WTC11 (cell line): ENCODE results near the gene SH3RF2. TPM values are rescaled to one million over a fixed set of nuclear protein-coding genes. Genes with fewer than 3 reads are reported as not detected.

Experiments
- ATAC-seq: fragments of 200-7000 bp; cut with Tn5 transposase; 2 replicates; pipeline ENCODE4 v1.10.0; 2021; ENCODE audit warnings: mild to moderate bottlenecking, moderate library complexity
- CTCF ChIA-PET: fragments of 300-600 bp; sonication (Branson Sonifier 250); formaldehyde crosslinking; loops from one replicate; lab custom pipeline; 2021; ENCODE audit warnings: antibody characterized with exemption; lab: Charles Lee
- POLR2A ChIA-PET: fragments of 350-600 bp; sonication (Branson Sonifier 250); formaldehyde crosslinking; loops from one replicate; lab custom pipeline; 2021; ENCODE audit warnings: antibody characterized with exemption; lab: Charles Lee
- DNase-seq: peaks from one replicate; pipeline ENCODE4 v3.0.0; 2021; ENCODE audit warnings: low spot score
- H3K27ac Mint-ChIP-seq: 2 replicates; pipeline ENCODE4 v1.8.0; 2021; ENCODE audit warnings: mixed read lengths
- H3K27me3 Mint-ChIP-seq: 2 replicates; pipeline ENCODE4 v1.8.0; 2021; ENCODE audit warnings: low read depth, mild to moderate bottlenecking, moderate library complexity, mixed read lengths
- H3K36me3 Mint-ChIP-seq: 2 replicates; pipeline ENCODE4 v1.8.0; 2021; ENCODE audit warnings: mixed read lengths
- H3K4me1 Mint-ChIP-seq: 2 replicates; pipeline ENCODE4 v1.8.0; 2022; ENCODE audit warnings: mixed read lengths
- H3K4me3 Mint-ChIP-seq: 2 replicates; pipeline ENCODE4 v1.8.0; 2021; ENCODE audit warnings: mild to moderate bottlenecking, moderate library complexity, mixed read lengths
- H3K9me3 Mint-ChIP-seq: 2 replicates; pipeline ENCODE4 v1.8.0; 2021; ENCODE audit warnings: mixed read lengths
- AFF4 ChIP-seq: sonication (generic); formaldehyde crosslinking; IDR thresholded peaks from 2 replicates; pipeline ENCODE4 v1.8.1; 2023; ENCODE audit warnings: mild to moderate bottlenecking, missing genetic modification reagents, borderline replicate concordance
- ATF1 ChIP-seq: sonication (generic); formaldehyde crosslinking; IDR thresholded peaks from 2 replicates; pipeline ENCODE4 v1.8.1; 2023; ENCODE audit warnings: mild to moderate bottlenecking, moderate library complexity, missing genetic modification reagents
- CREB1 ChIP-seq: sonication (generic); formaldehyde crosslinking; IDR thresholded peaks from 2 replicates; pipeline ENCODE4 v1.8.0; 2023; ENCODE audit warnings: mild to moderate bottlenecking, missing genetic modification reagents
- CREM ChIP-seq: sonication (generic); formaldehyde crosslinking; IDR thresholded peaks from 2 replicates; pipeline ENCODE4 v1.8.1; 2022; ENCODE audit warnings: mild to moderate bottlenecking, missing genetic modification reagents, moderate library complexity
- FOXJ3 ChIP-seq: sonication (generic); formaldehyde crosslinking; IDR thresholded peaks from 2 replicates; pipeline ENCODE4 v1.9.0; 2021; ENCODE audit warnings: missing genetic modification reagents, mild to moderate bottlenecking, borderline replicate concordance
- FOXK1 ChIP-seq: sonication (generic); formaldehyde crosslinking; IDR thresholded peaks from 2 replicates; pipeline ENCODE4 v1.8.0; 2022; ENCODE audit warnings: mild to moderate bottlenecking, moderate library complexity, missing genetic modification reagents
- GTF2I ChIP-seq: fragments of 250-450 bp; sonication (Bioruptor Pico); conservative IDR thresholded peaks from 2 replicates; pipeline ENCODE4 v1.4.0; 2021; ENCODE audit warnings: mild to moderate bottlenecking
- KAT7 ChIP-seq: sonication (generic); formaldehyde crosslinking; IDR thresholded peaks from 2 replicates; pipeline ENCODE4 v1.8.1; 2023; ENCODE audit warnings: missing genetic modification reagents, mild to moderate bottlenecking, borderline replicate concordance
- NFE2L1 ChIP-seq: sonication (generic); formaldehyde crosslinking; IDR thresholded peaks from 2 replicates; pipeline ENCODE4 v1.8.1; 2023; ENCODE audit warnings: missing genetic modification reagents
- NR1H2 ChIP-seq: sonication (generic); formaldehyde crosslinking; IDR thresholded peaks from 2 replicates; pipeline ENCODE4 v1.9.0; 2021; ENCODE audit warnings: mild to moderate bottlenecking, moderate library complexity, missing genetic modification reagents
- NR2C2 ChIP-seq: sonication (generic); formaldehyde crosslinking; IDR thresholded peaks from 2 replicates; pipeline ENCODE4 v1.8.0; 2022; ENCODE audit warnings: mild to moderate bottlenecking, missing genetic modification reagents
- PREB ChIP-seq: sonication (generic); formaldehyde crosslinking; IDR thresholded peaks from 2 replicates; pipeline ENCODE4 v1.8.1; 2022; ENCODE audit warnings: mild to moderate bottlenecking, missing genetic modification reagents, moderate library complexity, borderline replicate concordance
- PRRX2 ChIP-seq: fragments of 250-450 bp; sonication (Bioruptor Pico); IDR thresholded peaks from 2 replicates; pipeline ENCODE4 v1.8.0; 2021; ENCODE audit warnings: mild to moderate bottlenecking
- RORB ChIP-seq: fragments of 250-450 bp; sonication (Bioruptor Pico); IDR thresholded peaks from 2 replicates; pipeline ENCODE4 v1.9.0; 2021; ENCODE audit warnings: mild to moderate bottlenecking
- SMAD3 ChIP-seq: sonication (generic); formaldehyde crosslinking; IDR thresholded peaks from 2 replicates; pipeline ENCODE4 v1.8.0; 2022; ENCODE audit warnings: missing genetic modification reagents, mild to moderate bottlenecking, borderline replicate concordance
- SOX15 ChIP-seq: fragments of 250-450 bp; sonication (Bioruptor Pico); IDR thresholded peaks from 2 replicates; pipeline ENCODE4 v1.9.0; 2021; ENCODE audit warnings: mild to moderate bottlenecking
- ZNF416 ChIP-seq: fragments of 250-450 bp; sonication (Bioruptor Pico); IDR thresholded peaks from 2 replicates; pipeline ENCODE4 v1.9.0; 2021; ENCODE audit warnings: mild to moderate bottlenecking, inconsistent platforms
- ZNF423 ChIP-seq: fragments of 250-450 bp; sonication (Bioruptor Pico); IDR thresholded peaks from 2 replicates; pipeline ENCODE4 v2.1.2; 2022; ENCODE audit warnings: mild to moderate bottlenecking, moderate library complexity
- total RNA-seq: library from RNA; stranded (reverse); gene quantifications from 3 replicates; pipeline ENCODE4 v1.2.3, GENCODE V29; 2021
- TF ChIP-seq, protein P1 (sequence below): sonication (generic); formaldehyde crosslinking; IDR thresholded peaks from 2 replicates; pipeline ENCODE4 v1.8.1; 2022; ENCODE audit warnings: low read depth, mild to moderate bottlenecking, moderate library complexity, missing genetic modification reagents, borderline replicate concordance
- TF ChIP-seq, protein P2 (sequence below): sonication (generic); formaldehyde crosslinking; IDR thresholded peaks from 2 replicates; pipeline ENCODE4 v1.8.1; 2022; ENCODE audit warnings: mild to moderate bottlenecking, moderate library complexity, missing genetic modification reagents
- TF ChIP-seq, protein P3 (sequence below): sonication (generic); formaldehyde crosslinking; IDR thresholded peaks from 2 replicates; pipeline ENCODE4 v1.8.1; 2023; ENCODE audit warnings: mild to moderate bottlenecking, moderate library complexity, missing genetic modification reagents
- TF ChIP-seq, protein P4 (sequence below): sonication (generic); formaldehyde crosslinking; IDR thresholded peaks from 2 replicates; pipeline ENCODE4 v1.8.0; 2022; ENCODE audit warnings: mild to moderate bottlenecking, missing genetic modification reagents

The SH3RF2 gene
- total RNA-seq, 1 experiment from 2014 or later: 0.83 TPM

GRCh38 chr5:145951071-145951470 is 14.7 kb downstream of the SH3RF2 start:
- DNase-seq: no peak

DNA sequence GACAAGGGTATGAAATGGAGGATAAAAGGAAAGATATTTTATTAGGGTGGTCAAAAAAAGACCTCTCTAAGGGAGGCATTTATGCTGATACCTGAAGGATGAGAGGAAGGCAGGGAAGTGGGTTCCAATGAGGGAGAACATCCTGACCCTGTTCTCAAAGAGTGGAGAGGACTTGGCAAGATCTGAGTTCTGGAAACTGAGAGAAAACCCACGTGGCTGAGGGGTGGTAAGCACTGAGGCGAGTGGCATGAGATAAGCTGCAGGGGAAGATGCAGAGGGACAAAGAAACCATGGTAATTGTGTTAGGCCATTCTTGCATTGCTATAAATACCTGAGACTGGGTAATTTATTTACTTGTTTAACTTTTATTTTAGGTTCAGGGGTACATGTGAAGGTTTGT is 16.8 kb downstream of the SH3RF2 start:
- CTCF ChIA-PET: interaction anchor here (1.1 to 1.6 kb wide), 2 partner anchors 27 to 177 kb away, joined by 3 to 6 read pairs; no protein-coding TSS in a partner anchor
- DNase-seq (no peak), ATAC-seq (no peak)
- Mint-ChIP-seq H3K27me3 (peaks cover 3% of the 10 kb centered on the region; the same call in 1 of the 2 replicates), H3K9me3 (no peaks in the 10 kb centered on the region; the same call in 1 of the 2 replicates), H3K36me3 (no peaks in the 10 kb centered on the region), H3K4me3 (no peak overlapping the region), H3K4me1 (peaks cover 23% of the 10 kb centered on the region), H3K27ac (no peak overlapping the region)
- POLR2A ChIA-PET: no interaction called here
- TF ChIP-seq, protein P1, sequence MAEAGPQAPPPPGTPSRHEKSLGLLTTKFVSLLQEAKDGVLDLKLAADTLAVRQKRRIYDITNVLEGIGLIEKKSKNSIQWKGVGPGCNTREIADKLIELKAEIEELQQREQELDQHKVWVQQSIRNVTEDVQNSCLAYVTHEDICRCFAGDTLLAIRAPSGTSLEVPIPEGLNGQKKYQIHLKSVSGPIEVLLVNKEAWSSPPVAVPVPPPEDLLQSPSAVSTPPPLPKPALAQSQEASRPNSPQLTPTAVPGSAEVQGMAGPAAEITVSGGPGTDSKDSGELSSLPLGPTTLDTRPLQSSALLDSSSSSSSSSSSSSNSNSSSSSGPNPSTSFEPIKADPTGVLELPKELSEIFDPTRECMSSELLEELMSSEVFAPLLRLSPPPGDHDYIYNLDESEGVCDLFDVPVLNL: no peak
- TF ChIP-seq ATF1 (CRISPR knock-in tag): no peak
- TF ChIP-seq, protein P2, sequence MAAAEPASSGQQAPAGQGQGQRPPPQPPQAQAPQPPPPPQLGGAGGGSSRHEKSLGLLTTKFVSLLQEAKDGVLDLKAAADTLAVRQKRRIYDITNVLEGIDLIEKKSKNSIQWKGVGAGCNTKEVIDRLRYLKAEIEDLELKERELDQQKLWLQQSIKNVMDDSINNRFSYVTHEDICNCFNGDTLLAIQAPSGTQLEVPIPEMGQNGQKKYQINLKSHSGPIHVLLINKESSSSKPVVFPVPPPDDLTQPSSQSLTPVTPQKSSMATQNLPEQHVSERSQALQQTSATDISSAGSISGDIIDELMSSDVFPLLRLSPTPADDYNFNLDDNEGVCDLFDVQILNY: no peak
- no peak for TF ChIP-seq CREB1 (CRISPR knock-in tag)
- TF ChIP-seq SMAD3 (CRISPR knock-in tag): no peak
- TF ChIP-seq ZNF423 (CRISPR knock-in tag): no peak
- TF ChIP-seq GTF2I: no peak

More at GRCh38 chr5:145951071-145951470, 14.7 kb downstream of the SH3RF2 start:
- CTCF ChIA-PET: interaction anchor here (1.0 to 1.9 kb wide), 3 partner anchors 30 to 90 kb away, joined by 3 to 6 read pairs (median 3); no protein-coding TSS in a partner anchor
- no peaks in the 10 kb centered on the region; the same call in 1 of the 2 replicates for H3K9me3 Mint-ChIP-seq
- no peak overlapping the region for H3K4me3 Mint-ChIP-seq
- H3K4me1 Mint-ChIP-seq: peaks cover 23% of the 10 kb centered on the region
- H3K36me3 Mint-ChIP-seq: no peaks in the 10 kb centered on the region
- H3K27me3 Mint-ChIP-seq: peaks cover 3% of the 10 kb centered on the region; the same call in 1 of the 2 replicates
- no peak overlapping the region for H3K27ac Mint-ChIP-seq
- no peak for ATAC-seq
- TF ChIP-seq FOXK1 (CRISPR knock-in tag) (no peak), NR2C2 (CRISPR knock-in tag) (no peak), ZNF416 (CRISPR knock-in tag) (no peak), GTF2I (no peak), KAT7 (CRISPR knock-in tag) (no peak), AFF4 (CRISPR knock-in tag) (no peak), CREM (CRISPR knock-in tag) (no peak), RORB (CRISPR knock-in tag) (no peak), PREB (CRISPR knock-in tag) (no peak), PRRX2 (no peak), NR1H2 (CRISPR knock-in tag) (no peak), FOXJ3 (CRISPR knock-in tag) (no peak), NFE2L1 (CRISPR knock-in tag) (no peak), SOX15 (CRISPR knock-in tag) (no peak)
- TF ChIP-seq, protein P3, sequence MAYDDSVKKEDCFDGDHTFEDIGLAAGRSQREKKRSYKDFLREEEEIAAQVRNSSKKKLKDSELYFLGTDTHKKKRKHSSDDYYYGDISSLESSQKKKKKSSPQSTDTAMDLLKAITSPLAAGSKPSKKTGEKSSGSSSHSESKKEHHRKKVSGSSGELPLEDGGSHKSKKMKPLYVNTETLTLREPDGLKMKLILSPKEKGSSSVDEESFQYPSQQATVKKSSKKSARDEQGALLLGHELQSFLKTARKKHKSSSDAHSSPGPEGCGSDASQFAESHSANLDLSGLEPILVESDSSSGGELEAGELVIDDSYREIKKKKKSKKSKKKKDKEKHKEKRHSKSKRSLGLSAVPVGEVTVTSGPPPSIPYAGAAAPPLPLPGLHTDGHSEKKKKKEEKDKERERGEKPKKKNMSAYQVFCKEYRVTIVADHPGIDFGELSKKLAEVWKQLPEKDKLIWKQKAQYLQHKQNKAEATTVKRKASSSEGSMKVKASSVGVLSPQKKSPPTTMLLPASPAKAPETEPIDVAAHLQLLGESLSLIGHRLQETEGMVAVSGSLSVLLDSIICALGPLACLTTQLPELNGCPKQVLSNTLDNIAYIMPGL (CRISPR knock-in tag): no peak
- TF ChIP-seq, protein P4, sequence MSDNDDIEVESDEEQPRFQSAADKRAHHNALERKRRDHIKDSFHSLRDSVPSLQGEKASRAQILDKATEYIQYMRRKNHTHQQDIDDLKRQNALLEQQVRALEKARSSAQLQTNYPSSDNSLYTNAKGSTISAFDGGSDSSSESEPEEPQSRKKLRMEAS (CRISPR knock-in tag): no peak
- TF ChIP-seq, protein P1: no peak
- POLR2A ChIA-PET: no interaction called here
